IMR-90 (cell line): ENCODE data around the gene CDC25B.

Source experiments
- MXI1 ChIP-seq: IDR thresholded peaks from 2 replicates; pipeline ENCODE4 v1.6.1; 2012; ENCODE audit warnings: low read depth, mild to moderate bottlenecking, low read length, moderate library complexity, borderline replicate concordance
- POLR2A ChIP-seq: IDR thresholded peaks from 2 replicates; pipeline ENCODE4 v1.6.1; 2012; ENCODE audit warnings: mild to moderate bottlenecking, low read depth, low read length
- RAD21 ChIP-seq: IDR thresholded peaks from 2 replicates; pipeline ENCODE4 v1.6.1; 2012; ENCODE audit warnings: low read length, improper control_type of control experiment
- TF ChIP-seq, protein P1 (sequence below): conservative IDR thresholded peaks from 2 replicates; pipeline ENCODE4 v1.5.1; 2012; ENCODE audit warnings: mild to moderate bottlenecking, low read depth, low read length, improper control_type of control experiment

GRCh38 chr20:3783511-3784195 is 12.5 kb upstream of the CDC25B start:
- TF ChIP-seq RAD21 (no peak), POLR2A (no peak), MXI1 (no peak)
- TF ChIP-seq, protein P1, sequence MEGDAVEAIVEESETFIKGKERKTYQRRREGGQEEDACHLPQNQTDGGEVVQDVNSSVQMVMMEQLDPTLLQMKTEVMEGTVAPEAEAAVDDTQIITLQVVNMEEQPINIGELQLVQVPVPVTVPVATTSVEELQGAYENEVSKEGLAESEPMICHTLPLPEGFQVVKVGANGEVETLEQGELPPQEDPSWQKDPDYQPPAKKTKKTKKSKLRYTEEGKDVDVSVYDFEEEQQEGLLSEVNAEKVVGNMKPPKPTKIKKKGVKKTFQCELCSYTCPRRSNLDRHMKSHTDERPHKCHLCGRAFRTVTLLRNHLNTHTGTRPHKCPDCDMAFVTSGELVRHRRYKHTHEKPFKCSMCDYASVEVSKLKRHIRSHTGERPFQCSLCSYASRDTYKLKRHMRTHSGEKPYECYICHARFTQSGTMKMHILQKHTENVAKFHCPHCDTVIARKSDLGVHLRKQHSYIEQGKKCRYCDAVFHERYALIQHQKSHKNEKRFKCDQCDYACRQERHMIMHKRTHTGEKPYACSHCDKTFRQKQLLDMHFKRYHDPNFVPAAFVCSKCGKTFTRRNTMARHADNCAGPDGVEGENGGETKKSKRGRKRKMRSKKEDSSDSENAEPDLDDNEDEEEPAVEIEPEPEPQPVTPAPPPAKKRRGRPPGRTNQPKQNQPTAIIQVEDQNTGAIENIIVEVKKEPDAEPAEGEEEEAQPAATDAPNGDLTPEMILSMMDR: no peak
